GF-D8 (cell line): Measurements from ENCODE around the gene LHFPL2.
"Not testable (repeated sequence)": the region's sequence is repeated elsewhere in the genome, so short reads cannot be mapped to it uniquely, and the experiment has no call there.

Source experiments
- DNase-seq: peaks from one replicate; lab custom pipeline; 2025; lab: John Stamatoyannopoulos, UW

Gene LHFPL2

DNA sequence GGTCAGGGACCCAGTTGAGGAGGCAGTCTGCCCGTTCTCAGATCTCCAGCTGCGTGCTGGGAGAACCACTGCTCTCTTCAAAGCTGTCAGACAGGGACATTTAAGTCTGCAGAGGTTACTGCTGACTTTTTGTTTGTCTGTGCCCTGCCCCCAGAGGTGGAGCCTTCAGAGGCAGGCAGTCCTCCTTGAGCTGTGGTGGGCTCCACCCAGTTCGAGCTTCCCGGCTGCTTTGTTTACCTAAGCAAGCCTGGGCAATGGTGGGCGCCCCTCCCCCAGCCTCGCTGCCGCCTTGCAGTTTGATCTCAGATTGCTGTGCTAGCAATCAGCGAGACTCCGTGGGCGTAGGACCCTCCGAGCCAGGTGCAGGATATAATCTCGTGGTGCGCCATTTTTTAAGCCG is 191.1 kb downstream of the LHFPL2 start:
- not testable (repeated sequence) for DNase-seq

DNA sequence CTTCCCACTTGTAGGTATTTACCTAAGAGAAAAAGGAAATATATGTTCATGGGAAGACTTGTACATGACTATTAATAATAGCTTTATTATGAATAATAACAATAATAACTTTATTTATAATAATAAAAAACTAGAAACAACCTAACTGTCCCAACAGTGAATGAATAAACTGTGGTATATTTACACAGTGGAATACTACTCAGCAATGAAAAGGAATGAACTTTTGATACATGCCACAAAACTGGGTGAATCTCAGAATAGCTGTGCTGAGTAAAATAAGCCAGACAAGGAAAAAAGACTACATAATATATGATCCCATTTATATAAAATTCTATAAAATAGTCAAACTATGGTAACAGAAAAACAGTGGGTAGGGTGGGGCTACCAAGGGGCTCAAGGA is 199.5 kb downstream of the LHFPL2 start:
- no peak for DNase-seq

- no peak for DNase-seq
These were observed 200.7 kb downstream of the LHFPL2 start for GRCh38 chr5:78447775-78448424.
